ENCODE measurements around the gene HOTAIR. TPM values are rescaled to one million over a fixed set of nuclear protein-coding genes. Genes with fewer than 3 reads are reported as not detected.
A peak's percentile ranks its signal among the peaks of the same experiment; 100 is the strongest.

Gene HOTAIR
- total and polyA plus RNA-seq, 2 donors (not counting 1 experiment from before 2014, with no cell fraction given) = not detected

DNA sequence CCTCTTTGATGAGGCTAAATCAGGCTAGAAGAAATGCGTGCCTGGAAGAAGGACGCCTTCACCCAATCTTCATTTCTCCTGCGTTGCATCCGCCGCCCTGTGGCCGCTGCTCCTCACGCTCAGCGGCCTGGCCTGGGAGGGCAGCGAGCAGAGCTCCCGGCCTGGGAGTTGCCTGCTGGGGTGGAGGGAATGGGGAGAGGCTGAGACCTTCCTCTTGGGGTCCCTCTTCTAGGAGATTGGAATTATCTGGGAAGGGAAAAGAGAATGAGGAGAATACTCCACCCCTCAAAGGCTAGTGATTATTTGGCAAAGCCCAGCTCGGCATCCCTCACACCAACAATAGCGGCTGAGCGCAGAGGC, 22.4 kb downstream of the HOTAIR start:
- Histone ChIP-seq H3K9ac (ENCODE audit: insufficient read depth, low read length) (no peak overlapping the region), H3K27me3 (ENCODE audit: control insufficient read depth, insufficient read depth, low read length) (peaks cover 91% of the 10 kb centered on the region), H3K4me2 (ENCODE audit: extremely low read depth, insufficient read depth, low read length) (no peak overlapping the region), H3K4me1 (ENCODE audit: control insufficient read depth, extremely low read depth, insufficient read depth, low read length) (no peaks in the 10 kb centered on the region), H3K36me3 (ENCODE audit: control insufficient read depth, insufficient read depth, low read length) (no peaks in the 10 kb centered on the region), H3K9me3 (ENCODE audit: control insufficient read depth, insufficient read depth, low read depth, low read length) (no peaks in the 10 kb centered on the region), H4K20me1 (ENCODE audit: control insufficient read depth, extremely low read depth, insufficient read depth, low read length) (peaks cover 2% of the 10 kb centered on the region), H3K79me2 (ENCODE audit: control insufficient read depth, insufficient read depth, low read length) (no peaks in the 10 kb centered on the region), H3K27ac (ENCODE audit: insufficient read depth, low read length) (no peak overlapping the region), H3K4me3 (replicated peaks in 1 of 4; ENCODE audit: control extremely low read depth in 1 of 4, insufficient read depth in 1 of 4, low read depth in 3 of 4, low read length in 4 of 4) (no peak overlapping the region), H2AFZ (ENCODE audit: low read length) (no peak overlapping the region)
- TF ChIP-seq, protein P1, sequence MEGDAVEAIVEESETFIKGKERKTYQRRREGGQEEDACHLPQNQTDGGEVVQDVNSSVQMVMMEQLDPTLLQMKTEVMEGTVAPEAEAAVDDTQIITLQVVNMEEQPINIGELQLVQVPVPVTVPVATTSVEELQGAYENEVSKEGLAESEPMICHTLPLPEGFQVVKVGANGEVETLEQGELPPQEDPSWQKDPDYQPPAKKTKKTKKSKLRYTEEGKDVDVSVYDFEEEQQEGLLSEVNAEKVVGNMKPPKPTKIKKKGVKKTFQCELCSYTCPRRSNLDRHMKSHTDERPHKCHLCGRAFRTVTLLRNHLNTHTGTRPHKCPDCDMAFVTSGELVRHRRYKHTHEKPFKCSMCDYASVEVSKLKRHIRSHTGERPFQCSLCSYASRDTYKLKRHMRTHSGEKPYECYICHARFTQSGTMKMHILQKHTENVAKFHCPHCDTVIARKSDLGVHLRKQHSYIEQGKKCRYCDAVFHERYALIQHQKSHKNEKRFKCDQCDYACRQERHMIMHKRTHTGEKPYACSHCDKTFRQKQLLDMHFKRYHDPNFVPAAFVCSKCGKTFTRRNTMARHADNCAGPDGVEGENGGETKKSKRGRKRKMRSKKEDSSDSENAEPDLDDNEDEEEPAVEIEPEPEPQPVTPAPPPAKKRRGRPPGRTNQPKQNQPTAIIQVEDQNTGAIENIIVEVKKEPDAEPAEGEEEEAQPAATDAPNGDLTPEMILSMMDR (conservative IDR thresholded peaks at IDR 0.05 in 1 of 2, IDR thresholded peaks at IDR 0.05 in 1 of 2; ENCODE audit: low read depth in 1 of 2, low read length in 2 of 2) = no peak
- no peak for TF ChIP-seq EZH2 (IDR thresholded peaks at IDR 0.05; ENCODE audit: low read length, missing control alignments)
- no peak for DNase-seq (ENCODE audit: low read depth in 2 of 2)

DNA sequence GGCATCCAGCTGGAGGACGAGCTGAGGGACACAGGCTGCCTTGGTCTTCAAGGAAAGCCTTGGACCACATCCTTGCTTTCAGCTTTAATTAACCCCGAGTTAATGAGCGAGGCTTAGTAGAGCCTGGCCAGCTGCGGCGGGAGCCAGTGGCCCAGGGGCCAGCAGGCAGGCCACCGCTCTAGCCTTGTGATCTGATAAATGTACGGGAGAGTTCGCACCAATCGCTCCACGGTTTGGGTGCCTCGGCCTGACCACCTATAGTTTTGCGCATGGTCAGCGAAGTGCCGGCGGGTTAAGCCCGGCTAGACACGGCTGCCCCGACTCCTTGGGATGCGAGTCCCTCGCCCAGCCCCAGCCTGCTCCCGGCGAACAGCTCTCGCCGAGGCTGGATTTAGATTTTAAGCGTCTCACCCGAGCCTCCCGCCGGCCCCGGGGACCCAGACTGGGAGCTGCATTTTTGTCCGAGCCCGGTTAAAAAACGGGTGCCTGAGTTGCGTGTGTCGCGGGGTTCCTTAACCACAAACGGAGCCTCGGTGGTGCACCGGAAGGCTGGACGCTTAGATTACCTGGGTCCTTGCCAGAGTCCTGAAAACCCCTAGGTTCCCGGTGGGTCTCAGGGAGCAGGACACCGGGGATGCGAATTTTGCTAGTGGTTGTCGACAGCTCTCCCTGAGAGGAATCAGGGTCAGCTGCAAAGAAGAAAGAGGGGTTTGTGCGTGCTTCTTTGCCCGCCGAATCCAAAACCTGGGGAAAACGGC, 23.0 kb downstream of the HOTAIR start:
- H3K4me2 ChIP-seq (ENCODE audit: extremely low read depth, insufficient read depth, low read length) = no peak overlapping the region
- H2AFZ ChIP-seq (ENCODE audit: low read length) = no peak overlapping the region
- H3K27me3 ChIP-seq (ENCODE audit: control insufficient read depth, insufficient read depth, low read length) = peaks cover 91% of the 10 kb centered on the region
- no peaks in the 10 kb centered on the region for H3K79me2 ChIP-seq (ENCODE audit: control insufficient read depth, insufficient read depth, low read length)
- TF ChIP-seq EZH2 (IDR thresholded peaks at IDR 0.05; ENCODE audit: low read length, missing control alignments) = peak; percentile 95
- TF ChIP-seq, protein P1 (conservative IDR thresholded peaks at IDR 0.05 in 1 of 2, IDR thresholded peaks at IDR 0.05 in 1 of 2; ENCODE audit: low read depth in 1 of 2, low read length in 2 of 2) = no peak
- no peak overlapping the region for H3K4me3 ChIP-seq (replicated peaks in 1 of 4; ENCODE audit: control extremely low read depth in 1 of 4, insufficient read depth in 1 of 4, low read depth in 3 of 4, low read length in 4 of 4)
- peaks cover 2% of the 10 kb centered on the region for H4K20me1 ChIP-seq (ENCODE audit: control insufficient read depth, extremely low read depth, insufficient read depth, low read length)
- H3K4me1 ChIP-seq (ENCODE audit: control insufficient read depth, extremely low read depth, insufficient read depth, low read length) = no peaks in the 10 kb centered on the region
- no peak overlapping the region for H3K27ac ChIP-seq (ENCODE audit: insufficient read depth, low read length)
- H3K36me3 ChIP-seq (ENCODE audit: control insufficient read depth, insufficient read depth, low read length) = no peaks in the 10 kb centered on the region
- H3K9me3 ChIP-seq (ENCODE audit: control insufficient read depth, insufficient read depth, low read depth, low read length) = no peaks in the 10 kb centered on the region
- no peak for DNase-seq (ENCODE audit: low read depth in 2 of 2)
- H3K9ac ChIP-seq (ENCODE audit: insufficient read depth, low read length) = no peak overlapping the region

DNA sequence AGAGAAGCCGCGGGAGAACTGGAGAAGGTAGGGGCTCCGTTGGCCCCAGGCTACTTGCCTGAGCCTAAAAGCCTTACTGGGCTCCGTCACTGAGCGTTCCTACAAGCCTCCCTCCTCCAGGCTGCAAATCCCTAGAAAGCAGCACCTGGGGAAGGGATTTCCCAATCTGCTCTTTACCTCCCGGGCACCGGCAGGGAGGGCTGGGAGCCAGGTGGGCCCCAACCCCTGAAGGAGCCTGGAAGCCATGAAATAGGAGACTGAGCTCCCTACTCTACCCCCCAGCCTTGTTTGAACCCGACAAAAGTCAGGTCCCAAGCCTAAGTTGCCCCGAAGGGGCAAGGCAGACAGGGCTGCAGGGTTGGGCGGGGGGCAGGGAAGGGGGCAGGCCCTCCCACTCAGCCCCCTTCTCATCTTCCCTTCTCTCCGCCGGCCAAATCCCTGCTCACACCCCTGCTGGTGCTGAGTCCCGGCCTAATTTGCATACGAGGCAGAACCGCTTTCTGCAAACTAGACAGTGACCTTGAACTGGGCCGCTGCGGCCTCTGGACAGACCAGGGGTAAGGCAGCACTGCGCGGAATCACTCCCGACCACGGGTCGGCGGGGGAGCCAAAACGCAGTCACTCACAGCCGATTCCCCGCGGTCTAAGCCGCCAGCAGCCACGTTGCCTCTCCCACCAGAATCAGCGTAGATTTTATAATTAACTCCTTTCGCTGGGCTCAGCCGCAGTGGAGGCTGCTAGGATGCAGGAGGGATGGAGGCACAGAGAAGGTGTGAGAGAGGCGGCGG, 23.8 kb downstream of the HOTAIR start:
- peaks cover 2% of the 10 kb centered on the region for H4K20me1 ChIP-seq (ENCODE audit: control insufficient read depth, extremely low read depth, insufficient read depth, low read length)
- H3K27me3 ChIP-seq (ENCODE audit: control insufficient read depth, insufficient read depth, low read length) = peaks cover 91% of the 10 kb centered on the region
- H3K36me3 ChIP-seq (ENCODE audit: control insufficient read depth, insufficient read depth, low read length) = no peaks in the 10 kb centered on the region
- no peak overlapping the region for H3K4me3 ChIP-seq (replicated peaks in 1 of 4; ENCODE audit: control extremely low read depth in 1 of 4, insufficient read depth in 1 of 4, low read depth in 3 of 4, low read length in 4 of 4)
- H3K9ac ChIP-seq (ENCODE audit: insufficient read depth, low read length) = no peak overlapping the region
- no peak for TF ChIP-seq EZH2 (IDR thresholded peaks at IDR 0.05; ENCODE audit: low read length, missing control alignments)
- TF ChIP-seq, protein P1 (conservative IDR thresholded peaks at IDR 0.05 in 1 of 2, IDR thresholded peaks at IDR 0.05 in 1 of 2; ENCODE audit: low read depth in 1 of 2, low read length in 2 of 2) = no peak
- no peaks in the 10 kb centered on the region for H3K9me3 ChIP-seq (ENCODE audit: control insufficient read depth, insufficient read depth, low read depth, low read length)
- H2AFZ ChIP-seq (ENCODE audit: low read length) = no peak overlapping the region
- H3K4me2 ChIP-seq (ENCODE audit: extremely low read depth, insufficient read depth, low read length) = no peak overlapping the region
- no peaks in the 10 kb centered on the region for H3K4me1 ChIP-seq (ENCODE audit: control insufficient read depth, extremely low read depth, insufficient read depth, low read length)
- no peak for DNase-seq (ENCODE audit: low read depth in 2 of 2)
- H3K79me2 ChIP-seq (ENCODE audit: control insufficient read depth, insufficient read depth, low read length) = no peaks in the 10 kb centered on the region
- H3K27ac ChIP-seq (ENCODE audit: insufficient read depth, low read length) = no peak overlapping the region
